DMS 273 (cell line): ENCODE results near the gene GANC.
"Not testable (repeated sequence)": the region's sequence is repeated elsewhere in the genome, so short reads cannot be mapped to it uniquely, and the experiment has no call there.

Experiments
- DNase-seq: peaks from one replicate; lab custom pipeline; 2025; ENCODE audit not compliant: unreplicated experiment; lab: John Stamatoyannopoulos, UW

GANC gene

DNA sequence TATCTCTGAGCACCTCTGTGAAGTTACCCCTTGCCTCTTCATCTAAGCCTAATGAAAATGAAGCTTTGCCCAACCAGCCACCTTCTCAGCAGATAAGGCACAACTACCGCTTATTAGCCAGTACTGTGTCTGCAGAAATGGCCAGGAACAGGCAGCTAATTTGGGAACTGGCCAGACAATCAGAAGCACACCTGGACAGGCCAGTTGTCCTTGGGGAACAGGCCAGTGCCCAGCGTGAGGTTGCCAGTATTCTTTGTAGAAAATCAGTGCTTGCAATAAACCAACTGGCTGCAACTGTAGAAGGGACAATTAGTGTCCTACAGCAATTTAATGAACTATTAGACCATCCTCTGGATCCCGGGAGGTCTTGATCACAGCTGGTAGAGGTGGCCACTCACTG lies 10.7 kb downstream of the GANC start:
- no peak for DNase-seq

DNA sequence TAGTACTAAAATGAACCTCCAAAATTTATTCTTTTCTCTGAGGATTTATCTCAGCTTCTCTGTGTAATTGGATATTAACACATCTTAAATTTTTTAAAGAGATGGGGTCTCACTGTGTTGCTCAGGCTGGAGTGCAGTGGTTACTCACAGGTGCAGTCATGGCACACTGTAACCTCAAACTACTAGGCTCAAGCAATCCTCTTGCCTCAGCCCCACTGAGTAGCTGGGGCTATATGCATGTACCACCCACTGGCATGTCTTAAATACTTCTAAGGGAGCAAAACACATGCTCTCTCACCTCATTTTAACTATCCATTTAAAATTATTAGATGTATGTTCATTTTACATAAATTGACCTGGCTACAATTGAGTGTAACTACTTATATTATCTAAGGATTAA lies 11.6 kb downstream of the GANC start:
- DNase-seq, result no peak

DNA sequence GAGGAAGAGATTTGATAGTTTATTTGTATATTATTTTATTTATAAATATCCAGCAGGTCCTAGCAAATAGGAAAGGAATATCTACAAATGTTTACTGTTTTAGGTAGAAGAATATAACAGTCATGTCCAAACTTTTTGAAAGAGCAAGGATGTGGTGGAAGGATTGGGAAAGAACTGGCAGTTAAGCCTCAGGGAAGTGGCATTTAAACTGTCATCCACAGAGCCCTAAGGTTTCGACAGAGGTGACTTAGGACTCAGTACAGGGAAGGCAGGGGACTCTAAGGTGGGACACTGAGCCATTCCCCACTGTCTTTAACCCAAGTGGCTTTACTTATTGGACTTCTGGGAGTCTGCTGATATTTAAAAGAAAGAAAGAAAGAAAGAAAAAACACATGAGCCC lies 12.0 kb downstream of the GANC start:
- no peak for DNase-seq

DNA sequence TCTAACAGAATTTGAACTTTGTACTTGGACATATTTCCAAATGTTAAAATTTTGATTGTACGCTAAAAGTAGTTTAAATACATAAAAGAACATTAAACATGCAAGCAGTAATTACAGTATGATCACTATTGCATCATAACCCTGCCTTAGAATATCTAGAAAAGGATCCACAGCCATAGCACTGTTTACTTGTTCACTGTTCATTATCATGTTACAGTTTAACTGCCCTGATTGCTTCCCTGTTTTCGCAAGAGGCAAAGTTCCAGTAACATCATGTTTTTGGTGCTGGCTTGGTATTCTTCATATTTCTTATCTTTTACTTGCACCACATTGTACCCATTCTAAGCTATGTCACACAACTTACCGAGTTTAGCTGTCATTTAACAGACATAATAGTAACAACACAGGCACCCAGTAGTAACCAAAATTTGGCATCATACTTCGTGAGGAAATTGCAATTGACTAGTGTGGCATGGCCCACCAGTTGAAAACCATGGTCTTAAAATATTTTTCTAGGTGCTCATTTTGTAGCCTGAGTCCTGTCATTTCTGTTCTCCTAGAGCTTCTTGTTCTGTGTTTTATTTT lies 13.5 kb downstream of the GANC start:
- DNase-seq, result no peak

DNA sequence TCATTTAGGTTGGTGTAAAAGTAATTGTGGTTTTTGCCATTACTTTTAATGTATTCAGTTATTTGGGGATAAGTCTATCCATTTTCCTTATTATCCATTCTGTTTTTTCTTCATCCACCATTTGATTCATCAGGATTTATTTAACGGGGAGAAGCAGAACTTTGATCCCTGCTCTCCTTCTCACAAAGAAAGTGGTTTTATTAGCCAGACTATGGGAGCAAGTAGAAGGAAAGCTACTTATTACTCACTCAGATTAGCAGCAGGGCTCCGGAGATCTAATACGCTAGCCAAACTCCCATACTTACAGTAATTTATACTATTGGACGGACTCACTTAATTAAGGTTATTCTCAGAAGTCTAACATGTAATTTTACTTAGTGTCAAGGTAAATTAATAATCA lies 14.9 kb downstream of the GANC start:
- no peak for DNase-seq

- DNase-seq, result no peak
These were observed 16.2 kb downstream of the GANC start for GRCh38 chr15:42289166-42289565.

DNA sequence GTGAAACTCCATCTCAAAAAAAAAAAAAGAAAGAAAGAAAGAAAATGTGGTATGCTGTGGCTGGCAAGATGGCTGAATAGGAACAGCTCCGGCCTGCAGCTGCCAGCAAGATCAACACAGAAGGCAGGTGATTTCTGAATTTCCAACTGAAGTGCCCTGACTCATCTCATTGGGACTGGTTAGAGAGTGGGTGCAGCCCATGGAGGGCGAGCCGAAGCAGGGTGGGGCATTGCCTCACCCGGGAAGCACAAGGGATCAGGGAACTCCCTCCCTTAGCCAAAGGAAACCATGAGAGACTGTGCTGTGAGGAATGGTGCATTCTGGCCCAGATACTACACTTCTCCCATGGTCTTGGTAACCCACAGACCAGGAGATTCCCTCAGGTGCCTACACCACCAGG lies 28.0 kb downstream of the GANC start:
- not testable (repeated sequence) for DNase-seq

DNA sequence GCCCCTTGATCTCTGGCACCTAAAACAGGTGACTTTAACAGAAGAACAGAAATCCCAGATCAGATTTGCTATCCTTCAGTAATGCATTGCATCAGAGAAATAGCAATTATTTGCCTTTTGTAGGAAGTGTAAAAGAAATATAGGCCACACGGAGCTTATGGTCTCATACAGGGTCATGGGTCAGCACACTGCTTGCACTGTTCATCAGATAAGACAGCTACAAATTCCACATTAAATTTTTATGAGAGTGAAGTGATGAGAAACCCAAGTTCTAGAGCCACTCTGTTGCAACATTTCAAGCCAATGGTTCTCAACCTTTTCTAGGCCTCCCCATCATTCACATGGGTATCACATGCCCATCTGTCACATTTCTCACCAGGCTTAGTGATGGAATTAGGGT lies 33.7 kb downstream of the GANC start:
- no peak for DNase-seq

DNA sequence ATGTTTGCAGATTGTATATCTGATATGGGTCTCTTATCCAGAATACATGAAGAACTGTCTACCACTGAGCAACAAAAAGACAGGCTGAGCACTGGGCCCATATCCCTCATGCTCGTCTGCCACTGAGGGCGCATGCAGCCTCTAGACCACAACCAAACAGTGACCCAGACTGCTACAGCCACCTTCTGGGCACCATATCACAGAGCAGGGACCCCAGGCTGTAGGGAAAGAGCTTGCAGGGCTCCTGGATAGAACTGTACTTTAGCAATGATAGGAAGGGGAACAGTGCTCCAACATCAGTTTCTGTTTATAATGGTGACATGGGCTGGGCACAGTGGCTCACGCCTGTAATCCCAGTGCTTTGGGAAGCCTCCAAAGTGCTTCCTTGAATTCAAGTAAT lies 40.5 kb downstream of the GANC start:
- no peak for DNase-seq

DNA sequence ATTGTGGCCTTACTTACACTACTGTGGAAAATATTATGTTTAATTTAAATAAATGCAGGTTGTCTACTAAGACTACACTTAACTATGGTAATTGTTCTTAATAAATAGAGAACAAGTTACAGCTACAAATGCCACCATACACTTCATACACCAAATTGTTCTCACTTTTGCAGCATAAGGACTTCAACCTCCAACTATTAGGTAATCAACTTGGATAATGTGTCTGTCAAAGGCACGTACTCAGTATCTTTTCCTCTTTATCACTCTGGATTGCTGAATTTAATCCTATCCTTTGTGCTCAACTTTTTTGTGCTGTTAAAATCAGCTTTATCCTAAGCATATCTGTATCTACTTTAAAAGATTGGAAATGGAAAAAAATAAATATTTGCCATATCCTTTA lies 41.8 kb downstream of the GANC start:
- DNase-seq, result no peak

DNA sequence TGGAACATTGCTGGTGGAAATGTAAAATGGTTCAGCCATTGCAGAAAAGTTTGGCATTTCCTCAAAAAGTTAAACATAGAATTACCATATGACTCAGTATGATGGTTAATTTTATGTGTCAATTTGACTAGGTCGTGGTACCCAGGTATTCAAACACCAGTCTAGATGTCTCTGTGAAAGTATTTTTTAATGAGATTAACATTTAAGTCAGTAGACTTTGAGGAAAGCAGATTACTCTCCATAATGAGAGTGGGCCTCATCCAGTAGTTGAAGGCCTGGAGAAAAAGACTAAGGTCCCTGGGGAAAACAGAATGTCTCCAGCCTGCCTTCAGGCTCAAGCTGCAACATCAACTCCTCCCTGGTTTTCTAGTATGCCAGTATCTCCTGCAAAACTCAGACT lies 42.5 kb downstream of the GANC start:
- peak; percentile 1 for DNase-seq

GRCh38 chr15:42316282-42316805 lies 43.3 kb downstream of the GANC start:
- DNase-seq, result not testable (repeated sequence)

DNA sequence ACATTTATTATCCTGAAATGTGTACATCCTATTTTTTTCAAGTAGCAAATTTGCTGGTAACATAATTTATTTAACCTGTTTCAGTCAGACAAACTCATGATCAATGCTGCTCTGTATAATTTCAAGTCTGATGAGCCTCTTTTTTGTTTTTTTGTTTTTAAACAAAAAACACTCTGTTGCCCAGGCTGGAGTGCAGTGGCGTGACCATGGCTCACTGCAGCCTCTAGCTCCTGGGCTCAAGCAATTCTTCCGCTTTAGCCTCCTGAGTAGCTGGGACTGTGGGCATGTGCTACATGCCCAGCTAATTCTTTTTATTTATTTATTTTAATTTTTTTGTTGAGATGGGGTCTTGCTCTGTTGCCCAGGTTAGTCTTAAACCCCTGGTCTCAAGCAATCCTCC lies 46.2 kb downstream of the GANC start:
- DNase-seq, result no peak

DNA sequence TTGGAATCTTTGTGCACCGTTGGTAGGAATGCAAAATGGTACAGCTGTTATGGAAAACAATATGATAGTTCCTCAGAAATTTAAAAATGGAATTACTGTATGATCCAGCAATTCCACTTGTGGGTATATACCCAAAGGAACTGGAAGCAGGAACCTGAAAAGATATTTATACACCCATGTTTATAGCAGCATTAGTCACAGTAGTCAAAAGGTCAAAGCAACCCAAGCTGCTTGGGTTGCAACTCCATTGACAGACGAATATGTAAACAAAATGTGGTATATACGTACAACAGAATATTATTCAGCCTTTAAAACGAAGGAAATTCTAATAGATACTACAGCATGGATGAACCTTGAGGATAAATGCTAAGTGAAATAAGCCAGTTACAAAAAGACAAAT lies 51.3 kb downstream of the GANC start:
- DNase-seq, result no peak

DNA sequence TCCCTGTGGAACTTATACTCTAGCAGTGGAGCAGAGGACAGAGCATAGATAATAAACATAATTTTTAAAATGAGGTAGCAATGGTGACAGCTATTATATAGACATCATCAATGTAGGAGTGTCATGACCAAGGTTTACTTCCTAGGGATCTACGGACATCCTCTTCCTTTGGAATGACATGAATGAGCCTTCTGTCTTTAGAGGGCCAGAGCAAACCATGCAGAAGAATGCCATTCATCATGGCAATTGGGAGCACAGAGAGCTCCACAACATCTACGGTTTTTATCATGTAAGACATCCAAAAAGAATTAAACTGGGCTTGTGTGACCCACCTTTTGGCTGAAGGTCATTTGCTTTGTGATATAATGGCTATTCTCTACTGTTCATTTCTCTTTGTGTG lies 56.2 kb downstream of the GANC start:
- no peak for DNase-seq

GRCh38 chr15:42329992-42330391 lies 57.0 kb downstream of the GANC start:
- no peak for DNase-seq

DNA sequence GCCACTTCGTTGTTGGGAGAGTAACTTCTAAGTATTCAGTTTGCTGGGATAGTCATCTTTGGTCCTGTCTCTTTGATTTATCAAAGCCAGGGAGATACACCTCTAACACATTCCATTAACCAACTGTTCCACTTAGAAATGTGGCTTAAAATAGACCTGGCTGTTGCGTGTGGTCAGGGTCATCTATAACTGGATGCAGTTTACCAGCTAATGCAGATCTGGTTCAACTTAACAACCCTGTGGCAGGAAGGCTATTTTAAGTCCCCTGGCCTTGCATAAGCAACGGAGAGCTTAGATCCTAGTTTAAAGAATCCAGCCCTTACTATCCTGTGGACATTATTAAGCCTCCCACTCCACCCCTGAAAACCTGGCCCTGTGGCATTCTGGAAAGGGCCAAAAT lies 58.2 kb downstream of the GANC start:
- no peak for DNase-seq

DNA sequence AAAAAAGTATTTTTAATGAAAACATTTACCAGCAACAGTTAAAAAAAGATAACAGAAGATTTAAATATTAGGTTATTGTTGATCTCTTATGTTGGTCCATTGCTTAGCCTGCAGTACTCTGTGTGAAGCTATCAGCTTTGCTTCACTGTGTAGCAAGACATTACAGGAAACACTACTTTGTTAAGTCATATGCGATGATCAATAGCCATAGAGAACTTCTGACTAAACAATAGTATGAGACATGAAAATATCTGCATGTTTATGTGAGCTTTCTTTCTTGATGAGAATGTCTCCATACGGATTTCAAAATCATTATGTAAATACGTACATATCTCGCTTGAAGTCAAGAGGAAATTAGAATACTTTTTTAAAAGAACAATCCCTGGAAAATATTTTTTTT lies 59.3 kb downstream of the GANC start:
- DNase-seq, result no peak

DNA sequence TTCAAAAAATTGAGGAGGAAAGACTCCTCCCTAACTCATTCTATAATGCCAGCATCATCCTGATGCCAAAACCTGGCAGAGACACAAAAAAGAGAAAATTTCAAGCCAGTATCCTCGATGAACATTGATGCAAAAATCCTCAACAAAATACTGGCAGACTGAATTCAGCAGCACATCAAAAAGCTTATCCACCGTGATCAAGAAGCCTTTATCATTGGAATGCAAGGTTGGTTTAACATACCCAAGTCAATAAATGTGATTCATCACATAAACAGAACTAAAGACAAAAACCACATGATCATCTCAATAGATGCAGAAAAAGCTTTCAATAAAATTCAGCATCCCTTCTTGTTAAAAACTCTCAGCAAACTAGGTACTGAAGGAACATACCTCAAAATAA lies 62.1 kb downstream of the GANC start:
- DNase-seq, result no peak

DNA sequence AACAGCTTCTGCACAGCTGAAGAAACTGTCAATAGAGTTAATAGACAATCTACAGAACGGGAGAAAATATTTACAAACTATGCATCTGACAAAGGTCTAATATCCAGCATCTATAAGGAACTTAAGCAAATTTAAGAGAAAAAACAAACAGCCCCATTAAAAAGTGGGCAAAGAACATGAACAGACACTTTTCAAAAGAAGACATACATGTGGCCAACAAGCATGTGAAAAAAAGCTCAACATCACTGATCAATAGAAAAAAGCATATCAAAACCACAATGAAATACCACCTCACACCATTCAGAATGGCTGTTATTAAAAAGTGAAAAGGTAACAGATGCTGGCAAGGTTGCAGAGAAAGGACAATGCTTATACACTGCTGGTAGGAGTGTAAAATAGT lies 63.6 kb downstream of the GANC start:
- DNase-seq, result not testable (repeated sequence)

- not testable (repeated sequence) for DNase-seq
These were observed 64.1 kb downstream of the GANC start for GRCh38 chr15:42337104-42337503.

GRCh38 chr15:42338500-42338899 lies 65.5 kb downstream of the GANC start:
- DNase-seq, result no peak

DNA sequence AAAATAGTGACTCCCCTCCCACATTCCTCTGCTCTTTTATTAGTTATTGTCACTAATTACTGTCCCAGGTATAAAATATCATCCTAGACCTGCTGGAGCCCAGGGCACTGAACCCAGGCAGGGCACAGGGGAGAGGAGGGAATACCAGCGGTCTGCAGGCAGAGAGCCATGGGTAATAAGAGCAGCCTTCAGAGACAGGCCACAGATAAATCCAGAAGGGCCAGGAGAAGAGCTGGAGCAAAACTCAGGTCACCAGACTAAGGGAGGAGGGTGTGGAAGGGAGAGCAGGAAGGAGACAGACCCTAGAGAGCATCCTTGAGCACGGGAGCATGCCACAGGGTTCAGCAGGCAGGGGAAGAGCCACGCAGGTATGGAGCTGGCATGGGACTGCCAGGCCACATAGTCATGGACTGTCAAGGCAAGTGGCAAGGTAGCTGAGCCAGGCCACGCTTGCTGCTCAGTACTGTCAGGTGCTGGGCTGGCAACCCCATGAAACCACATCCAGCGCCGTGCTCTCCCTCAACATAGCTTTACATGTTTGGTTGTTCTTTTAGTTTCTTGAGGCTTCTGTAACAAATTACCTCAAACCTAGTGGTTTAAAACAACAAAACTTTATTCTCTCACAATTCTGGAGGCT lies 70.7 kb downstream of the GANC start:
- no peak for DNase-seq
